GM18870 (cell line): ENCODE measurements around the gene IGFBP7.

ENCODE experiments used
- ATAC-seq: cut with Tn5 transposase; IDR thresholded peaks from one replicate; pipeline ENCODE4 v1.9.1; 2021; ENCODE audit warnings: moderate library complexity; ENCODE audit not compliant: unreplicated experiment

The IGFBP7 gene, protein sequence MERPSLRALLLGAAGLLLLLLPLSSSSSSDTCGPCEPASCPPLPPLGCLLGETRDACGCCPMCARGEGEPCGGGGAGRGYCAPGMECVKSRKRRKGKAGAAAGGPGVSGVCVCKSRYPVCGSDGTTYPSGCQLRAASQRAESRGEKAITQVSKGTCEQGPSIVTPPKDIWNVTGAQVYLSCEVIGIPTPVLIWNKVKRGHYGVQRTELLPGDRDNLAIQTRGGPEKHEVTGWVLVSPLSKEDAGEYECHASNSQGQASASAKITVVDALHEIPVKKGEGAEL

DNA sequence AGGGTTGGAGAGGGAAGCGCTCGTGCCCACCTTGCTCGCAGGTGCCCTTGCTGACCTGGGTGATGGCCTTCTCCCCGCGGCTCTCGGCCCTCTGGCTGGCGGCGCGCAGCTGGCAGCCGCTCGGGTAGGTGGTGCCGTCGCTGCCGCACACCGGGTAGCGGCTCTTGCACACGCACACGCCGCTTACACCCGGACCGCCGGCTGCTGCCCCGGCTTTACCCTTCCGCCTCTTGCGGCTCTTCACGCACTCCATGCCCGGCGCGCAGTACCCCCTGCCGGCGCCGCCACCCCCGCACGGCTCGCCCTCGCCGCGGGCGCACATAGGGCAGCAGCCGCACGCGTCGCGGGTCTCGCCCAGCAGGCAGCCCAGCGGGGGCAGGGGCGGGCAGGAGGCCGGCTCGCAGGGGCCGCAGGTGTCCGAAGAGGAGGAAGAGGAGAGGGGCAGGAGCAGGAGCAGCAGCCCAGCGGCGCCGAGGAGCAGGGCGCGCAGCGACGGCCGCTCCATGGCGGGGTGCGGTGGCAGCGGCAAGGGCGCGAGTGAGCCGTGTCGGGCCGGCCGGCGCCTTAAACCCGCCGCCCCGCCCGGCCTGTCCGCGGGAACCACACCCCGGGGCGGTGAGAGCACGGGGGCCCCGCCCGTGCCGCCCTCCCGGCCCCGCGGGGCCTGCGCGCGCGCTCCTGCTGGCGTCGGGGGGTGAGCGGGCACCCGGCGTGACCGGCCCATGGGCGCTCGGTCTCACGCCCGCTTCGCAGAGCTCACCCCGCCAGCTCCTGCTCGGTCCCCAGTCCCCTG lies at the start of gene IGFBP7:
TSS of gene IGFBP7 (minus strand) at position 539 of the 793 bp plus-strand sequence. CDS start at position 505, 34 bp downstream.
- no peak for ATAC-seq

DNA sequence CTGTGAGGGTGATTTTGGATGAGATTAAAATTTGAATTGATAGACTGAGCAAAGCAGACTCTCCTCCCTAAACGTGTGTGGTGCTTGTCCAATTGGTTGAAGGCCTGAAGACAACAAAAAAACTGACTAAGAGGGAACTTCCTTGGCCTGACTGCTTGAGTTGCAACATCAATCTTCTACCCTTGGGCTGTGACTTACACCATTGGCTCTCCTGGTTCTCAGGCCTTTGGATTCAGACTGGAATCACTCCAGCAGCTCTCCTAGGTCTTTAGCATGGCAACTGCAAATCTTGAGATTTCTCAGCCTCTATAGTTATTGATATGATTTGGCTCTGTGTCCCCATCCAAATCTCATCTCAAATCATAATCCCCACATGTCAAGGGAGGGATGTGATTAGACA lies 49.7 kb upstream of the IGFBP7 start:
- no peak for ATAC-seq

DNA sequence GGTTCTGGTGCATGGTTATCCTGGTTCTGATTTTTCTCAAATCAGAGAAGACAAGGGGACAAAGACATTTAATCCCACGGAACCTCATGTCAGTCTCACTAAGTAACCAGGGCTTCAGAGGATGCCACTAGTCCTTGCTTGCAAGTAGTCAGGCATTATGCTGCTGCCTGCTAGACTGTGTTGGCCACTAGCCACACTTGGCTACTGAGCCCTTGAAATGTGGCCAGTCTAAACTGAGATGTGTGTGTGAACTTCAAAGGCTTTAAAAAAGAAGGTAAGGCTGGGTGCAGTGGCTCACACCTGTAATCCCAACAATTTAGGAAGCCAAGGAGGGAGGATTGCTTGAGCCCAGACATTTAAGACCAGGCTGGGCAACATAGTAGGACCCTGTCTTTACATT lies 48.6 kb upstream of the IGFBP7 start:
- ATAC-seq, result no peak

DNA sequence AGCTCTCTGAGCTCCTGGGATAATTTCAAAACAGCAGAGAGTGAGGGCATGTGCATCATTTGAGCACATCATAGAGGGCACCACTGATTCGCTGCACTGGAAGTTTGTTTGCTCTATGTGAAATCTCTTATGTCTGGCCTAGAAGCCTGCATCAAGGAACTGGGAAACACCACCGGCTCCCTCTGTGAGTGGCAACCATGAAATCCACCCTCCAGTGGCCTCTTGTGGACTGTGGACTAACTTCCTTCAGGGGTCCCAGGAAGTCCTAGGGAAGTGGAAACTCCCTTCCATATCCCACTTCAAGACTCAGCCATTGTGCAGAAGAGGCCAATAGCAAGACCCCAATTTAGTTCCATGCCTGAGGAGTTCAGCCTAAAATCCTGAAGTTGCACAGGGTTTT lies 48.0 kb upstream of the IGFBP7 start:
- no peak for ATAC-seq

DNA sequence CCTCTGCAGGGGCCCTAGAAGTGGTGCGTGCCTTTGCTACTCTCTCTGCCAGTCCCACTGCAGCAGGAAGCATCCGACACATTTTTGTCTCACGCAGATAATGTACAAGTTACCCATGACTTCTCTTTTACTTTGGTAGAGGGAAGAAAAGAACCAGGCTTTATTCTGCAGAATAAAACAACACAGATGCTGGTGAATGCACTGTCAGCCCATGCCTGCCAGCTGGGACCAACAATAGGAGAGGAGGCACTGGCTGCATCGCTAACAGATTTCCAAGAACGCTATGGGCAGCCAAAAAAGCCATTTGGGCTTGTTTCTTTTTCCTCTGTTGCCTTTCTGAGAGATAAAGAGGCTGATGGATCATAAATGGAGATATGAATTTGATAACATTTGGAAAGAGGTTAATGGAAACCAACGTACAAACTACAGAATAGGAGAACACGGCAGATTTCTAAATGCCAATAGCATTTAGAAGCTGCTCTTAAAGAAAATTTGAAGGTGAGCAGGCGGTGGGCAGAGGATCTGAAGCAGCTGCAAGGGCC lies 47.5 kb upstream of the IGFBP7 start:
- no peak for ATAC-seq

DNA sequence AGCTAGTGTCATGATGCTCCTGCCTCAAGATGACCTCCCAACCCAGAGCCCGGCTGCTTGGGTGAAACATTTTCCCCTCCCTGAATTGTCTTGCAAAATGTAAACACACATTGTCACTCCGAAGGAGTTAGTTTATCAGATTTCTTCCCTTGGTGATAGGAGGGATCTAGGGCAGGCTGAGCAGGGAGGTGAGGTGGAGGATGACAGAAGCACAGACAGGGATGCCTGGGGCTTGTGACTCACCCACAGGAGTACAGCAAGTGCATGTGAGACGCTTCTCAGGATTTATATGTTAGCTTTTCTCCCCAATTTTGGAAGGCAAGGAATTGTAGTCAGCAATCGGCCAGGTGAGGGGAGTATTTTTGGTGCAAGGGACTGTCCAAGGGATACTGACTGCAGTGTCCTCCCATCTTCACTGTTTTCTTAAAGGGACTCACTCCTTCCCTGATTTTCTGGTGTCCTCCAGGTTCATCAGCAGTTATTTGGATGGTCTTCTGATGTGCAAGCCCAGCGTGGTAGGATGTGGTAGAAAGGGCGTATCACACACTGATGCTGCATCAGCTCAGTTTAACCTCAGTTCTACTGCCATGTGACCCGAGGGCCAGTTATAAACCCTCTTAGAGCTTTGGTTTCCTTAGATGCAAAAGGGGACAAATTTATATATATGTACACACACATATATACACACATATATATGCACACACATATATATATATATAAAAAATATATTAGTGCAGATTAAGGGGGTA lies 46.2 kb upstream of the IGFBP7 start:
- no peak for ATAC-seq

DNA sequence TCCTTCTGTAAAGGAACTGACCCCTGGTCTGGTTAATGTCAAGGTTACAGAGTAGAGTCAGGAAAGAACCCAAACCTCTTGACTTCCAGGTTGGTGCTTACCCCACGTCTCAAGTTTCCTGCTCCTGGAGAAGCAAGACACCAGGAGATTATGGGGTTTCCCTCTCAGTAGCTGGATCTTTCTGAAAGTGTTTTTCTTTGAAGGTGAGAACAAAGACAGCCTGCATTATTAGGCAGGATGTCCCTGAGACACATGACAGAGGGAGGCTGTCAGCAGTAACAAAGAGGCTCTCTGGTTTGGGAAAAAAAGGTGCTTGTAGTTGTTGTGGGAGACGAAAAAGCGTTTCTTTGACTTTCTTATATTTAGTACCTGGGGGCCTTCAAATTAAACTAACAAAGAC lies 44.7 kb upstream of the IGFBP7 start:
- ATAC-seq, result no peak

DNA sequence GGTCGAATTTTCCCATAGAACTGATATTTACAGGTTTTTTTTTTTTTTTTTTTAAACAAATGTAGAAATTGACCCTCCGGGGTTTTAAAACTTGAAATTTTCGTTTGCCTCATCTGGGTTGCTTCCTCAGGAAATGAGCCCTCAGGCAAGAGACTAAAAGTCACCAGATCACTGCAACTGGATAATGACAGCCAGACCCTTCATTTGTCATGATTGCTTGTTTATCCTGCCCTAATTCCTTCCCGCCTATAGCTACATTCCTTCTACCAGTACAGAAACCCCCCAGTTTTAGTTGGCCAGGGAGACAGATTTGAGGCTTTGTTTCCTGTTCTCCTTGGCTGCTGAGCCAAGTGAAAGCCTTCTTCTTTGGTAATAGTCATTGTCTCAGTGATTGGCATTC lies 44.0 kb upstream of the IGFBP7 start:
- ATAC-seq, result no peak

DNA sequence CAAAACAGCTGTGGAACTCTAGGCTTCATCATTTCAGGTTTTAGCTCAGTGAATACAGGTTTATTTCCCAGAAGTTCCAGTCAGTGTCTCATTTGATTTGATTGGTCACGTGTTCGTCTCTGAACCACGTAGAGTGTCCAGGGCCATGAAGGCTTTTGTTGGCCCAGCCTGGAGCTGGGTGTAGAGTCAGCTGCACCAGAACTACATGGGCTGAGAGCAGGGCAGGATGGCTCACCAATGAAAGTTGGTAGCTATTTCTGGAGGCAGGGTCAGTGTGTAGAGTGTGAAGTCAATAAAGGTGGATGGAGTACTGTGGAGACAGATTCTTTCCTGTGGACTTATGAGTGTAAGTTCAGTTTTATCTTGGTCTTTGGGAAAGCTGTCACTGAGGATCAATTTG lies 43.0 kb upstream of the IGFBP7 start:
- ATAC-seq, result no peak

DNA sequence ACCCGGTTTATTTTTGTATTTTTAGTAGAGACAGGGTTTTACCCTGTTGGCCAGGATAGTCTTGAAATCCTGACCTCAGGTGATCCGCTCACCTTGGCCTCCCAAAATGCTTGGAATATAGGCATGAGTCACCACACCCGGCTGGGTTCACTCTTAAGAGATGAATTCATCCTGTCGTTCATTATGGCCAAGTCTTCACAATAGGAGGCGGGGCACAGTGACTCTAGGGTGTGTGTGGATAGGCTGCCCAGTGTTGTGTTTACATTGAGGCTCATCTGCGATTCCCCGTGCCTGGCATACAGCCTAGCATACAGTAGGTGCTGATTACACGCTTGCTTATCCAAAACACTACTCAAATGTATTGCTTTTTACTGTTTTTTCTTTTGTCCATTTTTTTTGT lies 41.3 kb upstream of the IGFBP7 start:
- ATAC-seq, result no peak

DNA sequence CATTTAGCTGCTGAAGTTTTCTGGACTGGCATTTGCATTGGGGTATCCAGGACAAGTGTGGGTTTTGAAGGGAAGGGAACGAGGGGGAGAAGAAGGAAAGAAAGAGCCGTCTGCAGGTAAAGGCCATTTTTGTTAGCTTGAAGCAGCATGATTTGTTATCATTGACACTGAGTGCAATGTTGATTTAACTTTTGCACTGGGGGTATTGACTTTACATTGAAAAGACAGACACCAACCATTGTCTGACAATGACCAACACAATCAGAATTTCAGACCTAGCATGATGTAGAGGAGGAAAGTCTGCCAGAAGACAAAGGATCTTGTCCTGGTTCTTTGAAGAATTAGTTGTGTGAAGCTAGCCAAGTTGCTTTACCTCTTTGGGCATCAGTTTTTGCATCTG lies 39.6 kb upstream of the IGFBP7 start:
- ATAC-seq, result no peak

DNA sequence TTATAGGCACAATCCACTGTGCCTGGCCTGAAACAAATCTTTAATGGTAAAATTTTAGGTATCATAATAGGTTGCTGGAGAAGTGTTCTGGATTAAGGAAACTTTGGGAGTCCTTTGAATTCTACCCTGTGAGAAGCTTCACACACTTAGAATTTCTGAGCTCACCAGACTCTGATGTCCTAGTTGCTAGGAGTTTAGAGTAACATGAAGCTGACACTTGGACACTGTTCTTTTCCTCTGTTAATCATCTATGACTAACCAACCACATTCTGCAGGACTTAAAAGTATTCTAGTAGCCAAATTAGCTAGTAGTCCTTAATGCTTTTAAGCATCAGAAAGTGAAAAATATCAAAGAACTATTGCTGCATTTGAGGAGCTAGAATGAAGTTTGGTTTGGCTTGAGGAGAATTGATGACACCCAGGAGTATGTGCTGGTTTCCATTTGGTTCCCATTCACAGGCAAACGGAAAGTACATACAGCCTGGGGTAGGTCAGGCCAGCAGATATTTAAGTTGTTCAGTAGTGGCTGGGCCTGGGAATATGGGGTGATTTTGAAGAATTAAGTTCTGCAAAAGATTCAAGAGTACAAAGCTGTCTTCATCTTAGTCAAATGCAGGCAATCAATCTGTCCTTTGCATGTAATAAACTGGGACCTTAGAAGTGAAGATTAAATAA lies 38.8 kb upstream of the IGFBP7 start:
- no peak for ATAC-seq

DNA sequence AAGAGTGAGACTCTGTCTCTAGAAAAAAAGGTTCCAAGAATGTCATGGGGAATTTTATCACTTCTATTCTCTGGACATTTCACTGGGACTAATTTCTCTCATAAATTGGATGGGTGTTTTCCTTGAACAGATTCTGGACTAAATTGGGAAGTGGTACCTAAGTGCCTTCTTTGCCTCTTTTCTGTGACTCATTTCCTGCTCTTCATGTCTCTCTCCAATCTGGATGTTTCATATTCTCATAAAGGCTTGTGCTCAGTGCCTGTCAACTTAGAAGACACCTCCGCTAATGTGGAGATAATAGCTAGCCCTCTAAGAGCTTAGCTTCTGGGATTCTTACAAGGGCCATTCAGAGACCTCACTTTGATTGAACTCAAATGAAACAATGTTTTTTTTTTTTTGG lies 38.0 kb upstream of the IGFBP7 start:
- no peak for ATAC-seq

DNA sequence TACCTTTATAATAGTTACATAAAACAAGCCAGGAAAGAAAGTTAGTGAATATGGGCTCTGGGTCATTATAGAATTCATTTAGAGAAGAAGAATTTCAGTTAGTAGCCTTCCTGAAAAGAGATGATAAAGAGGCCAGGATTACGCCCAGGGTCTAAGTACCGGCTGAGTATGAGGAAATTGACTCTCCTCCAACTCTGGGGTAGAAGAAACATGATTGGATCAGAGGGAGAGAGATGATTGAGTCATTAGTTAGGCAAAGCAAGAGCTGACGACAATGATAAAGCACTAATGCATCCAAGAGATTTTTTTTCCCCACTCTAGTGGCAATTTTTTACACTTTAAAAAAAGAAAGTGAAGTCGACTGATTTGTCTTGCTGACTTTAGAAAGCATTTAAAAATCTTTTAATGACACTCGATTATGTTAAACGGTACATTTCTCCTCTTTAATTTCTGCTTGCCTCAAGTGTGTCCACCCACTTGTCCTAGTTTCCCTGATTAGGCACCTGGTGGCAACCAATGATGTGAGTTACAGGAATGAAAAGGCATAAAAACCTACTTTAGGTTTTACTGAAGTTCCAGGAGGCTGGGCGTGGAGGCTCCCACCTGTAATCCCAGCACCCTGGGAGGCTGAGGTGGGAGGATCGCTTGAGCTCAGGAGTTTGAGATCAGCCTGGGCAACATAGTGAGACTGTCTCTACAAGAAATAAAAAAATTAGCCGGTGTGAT lies 37.3 kb upstream of the IGFBP7 start:
- ATAC-seq, result no peak

DNA sequence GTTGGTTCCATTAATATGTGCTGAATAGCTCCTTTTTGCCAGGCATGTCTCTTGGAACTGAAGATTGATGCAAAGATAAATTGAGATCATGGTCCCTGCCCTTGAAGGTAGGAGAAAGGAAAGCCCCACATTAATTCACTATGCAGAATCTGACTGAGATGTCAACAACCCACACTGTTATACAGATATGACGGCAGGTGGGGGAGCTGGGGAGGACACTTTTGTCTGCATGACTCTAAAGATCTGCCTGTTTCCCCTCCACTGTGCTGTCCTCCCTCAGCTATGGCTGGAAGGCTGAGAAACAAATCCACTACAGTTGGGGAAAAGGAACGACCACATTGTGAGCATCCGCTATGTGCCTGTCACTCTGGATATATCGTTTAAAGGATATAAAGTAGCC lies 36.3 kb upstream of the IGFBP7 start:
- ATAC-seq, result no peak

DNA sequence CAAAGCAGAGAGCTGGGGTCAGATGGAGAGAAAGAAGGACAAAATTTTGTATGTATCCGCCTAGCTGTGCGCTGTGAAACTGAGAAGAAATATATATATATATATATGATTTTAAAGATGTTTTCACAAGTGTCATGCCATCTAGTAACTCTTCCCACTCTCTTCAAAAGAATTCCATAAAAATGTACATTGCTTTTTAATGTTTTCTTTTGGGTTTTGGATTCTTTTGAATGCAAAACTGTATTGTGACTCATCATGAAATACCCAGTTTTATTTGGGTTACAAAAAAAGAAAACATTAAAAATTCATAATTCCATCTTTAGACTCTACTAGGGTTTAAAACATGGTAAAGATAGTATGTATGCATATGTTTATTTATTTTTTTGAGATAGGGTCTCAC lies 34.3 kb upstream of the IGFBP7 start:
- ATAC-seq, result no peak

DNA sequence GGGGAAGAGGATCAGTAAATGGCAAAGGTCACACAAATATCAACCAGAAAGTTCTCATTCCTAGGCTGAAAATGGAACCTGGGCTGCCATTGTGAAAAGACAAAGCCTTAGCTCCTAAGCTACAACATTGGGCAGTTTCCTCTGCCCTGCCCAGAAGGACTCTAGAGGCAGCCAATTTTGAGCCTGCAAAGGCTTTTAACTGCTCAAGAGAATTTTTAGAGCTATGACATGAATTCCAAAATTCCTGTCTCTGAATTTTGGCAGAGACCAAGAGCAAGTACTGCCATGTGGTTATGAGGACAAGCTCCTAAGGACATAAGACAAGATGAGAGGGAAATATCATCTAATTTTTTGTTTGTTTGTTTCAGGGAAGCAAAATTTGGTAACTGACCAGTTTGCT lies 29.6 kb upstream of the IGFBP7 start:
- no peak for ATAC-seq

DNA sequence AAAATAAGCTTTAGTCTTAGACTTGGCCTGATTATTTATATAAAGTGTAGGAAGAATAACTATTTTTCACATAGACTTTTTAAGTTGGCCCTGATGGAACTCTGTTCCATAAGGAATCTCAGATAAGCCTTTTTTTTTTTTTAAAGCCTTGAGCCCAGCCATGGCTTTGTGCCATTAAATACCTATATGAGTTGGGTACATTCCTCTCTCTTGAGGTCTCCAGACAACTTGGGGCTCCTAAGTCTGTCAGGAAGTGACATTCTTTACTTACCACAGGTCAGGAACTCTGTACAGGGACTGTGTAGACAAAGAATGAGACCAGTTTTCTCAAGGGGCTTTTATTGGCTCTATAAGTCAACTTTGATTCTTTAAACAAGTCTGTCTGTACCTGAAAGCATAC lies 27.1 kb upstream of the IGFBP7 start:
- no peak for ATAC-seq

DNA sequence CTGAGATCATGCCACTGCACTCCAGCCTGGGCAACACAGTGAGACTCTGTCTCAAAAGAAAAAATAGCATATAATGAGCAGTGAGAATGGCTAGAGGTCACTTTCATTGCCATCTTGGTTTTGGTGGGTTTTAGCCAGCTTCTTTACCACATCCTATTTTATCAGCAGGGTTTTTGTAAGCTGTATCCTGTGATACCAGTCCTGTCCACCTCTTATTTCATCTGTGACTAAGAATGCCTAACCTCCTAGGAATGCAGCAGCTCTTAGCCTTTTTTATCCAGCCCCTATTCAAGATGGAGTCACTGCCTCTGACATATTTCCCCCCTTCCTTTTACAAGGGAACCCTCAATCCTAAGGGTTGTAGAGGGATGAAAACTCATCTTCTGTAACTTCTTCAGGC lies 26.1 kb upstream of the IGFBP7 start:
- no peak for ATAC-seq

DNA sequence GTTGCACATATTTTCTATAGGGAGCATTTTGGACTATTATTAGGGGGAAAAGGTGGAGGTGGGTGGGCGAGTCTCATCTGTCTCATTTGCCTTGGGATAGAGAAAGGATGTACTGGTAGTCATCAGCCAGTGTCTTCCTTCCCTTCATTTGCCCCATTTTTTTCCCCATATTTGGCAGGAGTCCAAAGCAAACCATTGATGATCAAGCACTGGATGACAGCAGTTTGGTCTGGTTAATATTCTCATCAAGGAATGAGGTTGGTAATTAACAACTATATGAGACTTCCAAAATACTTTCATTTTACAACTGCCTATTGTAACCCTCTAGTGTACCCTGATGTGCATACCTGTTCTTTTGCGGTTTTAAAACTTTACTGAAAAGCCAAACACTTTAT lies 22.6 kb upstream of the IGFBP7 start:
- no peak for ATAC-seq
